Kidney tubule cell (primary cell): ENCODE results near the gene LMLN.
"Not testable (repeated sequence)": the region's sequence is repeated elsewhere in the genome, so short reads cannot be mapped to it uniquely, and the experiment has no call there.

Experiments
- DNase-seq: peaks from one replicate; pipeline ENCODE4 v3.0.0-alpha.2; 2018; ENCODE audit warnings: low spot score

Gene LMLN

DNA sequence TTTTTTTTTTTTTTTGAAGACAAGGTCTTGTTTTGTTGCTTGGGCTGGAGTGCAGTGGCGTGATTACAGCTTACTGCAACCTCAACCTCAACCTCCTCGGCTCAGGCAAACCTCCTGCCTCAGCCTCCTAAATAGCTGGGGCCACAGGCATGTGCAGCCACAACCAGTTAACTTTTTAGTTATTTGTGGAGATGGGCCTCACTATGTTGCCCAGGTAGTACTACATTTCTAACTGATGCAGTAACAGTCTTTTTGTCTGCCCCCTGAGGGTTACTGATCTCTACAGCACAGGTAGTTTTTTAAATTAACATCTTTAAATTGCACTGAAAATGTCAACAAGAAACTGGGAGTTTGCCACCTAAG, 3.4 kb upstream of the LMLN start:
- no peak for DNase-seq

DNA sequence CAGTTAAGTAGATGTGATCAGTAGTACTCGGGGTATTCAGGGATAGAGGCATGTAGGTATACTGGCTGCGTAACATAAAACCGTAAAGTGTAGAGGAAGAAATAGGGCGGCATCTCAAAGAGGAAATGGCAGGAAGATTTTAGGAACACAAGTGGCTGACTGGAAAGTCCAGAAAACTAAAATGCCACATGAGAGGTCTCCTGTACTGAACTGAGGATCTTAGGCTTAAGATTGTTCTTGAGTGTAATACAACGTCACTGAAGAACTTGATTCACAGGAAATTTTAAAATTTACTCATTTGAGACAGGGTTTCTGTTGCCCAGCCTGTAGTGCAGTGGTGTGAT, 2.3 kb upstream of the LMLN start:
- DNase-seq = no peak

DNA sequence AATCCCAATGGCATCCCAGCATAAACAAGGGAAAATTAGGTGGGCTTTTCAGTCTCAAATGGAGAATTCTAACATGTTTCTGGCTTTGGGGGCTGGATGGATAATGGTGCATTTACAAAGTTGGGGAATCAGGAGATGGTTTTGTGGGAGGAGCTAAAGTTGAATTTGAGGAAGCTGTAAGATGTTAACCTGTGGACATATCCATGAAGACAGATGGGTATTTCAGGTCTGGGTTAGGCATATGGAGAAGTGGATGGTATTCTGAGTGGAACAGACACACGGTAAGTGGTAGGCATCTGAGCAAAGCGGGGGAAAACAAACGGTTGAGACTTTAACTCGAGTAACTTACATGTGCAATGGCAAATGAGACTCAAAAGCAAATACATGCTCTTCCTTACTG, 1.7 kb upstream of the LMLN start:
- DNase-seq = no peak

DNA sequence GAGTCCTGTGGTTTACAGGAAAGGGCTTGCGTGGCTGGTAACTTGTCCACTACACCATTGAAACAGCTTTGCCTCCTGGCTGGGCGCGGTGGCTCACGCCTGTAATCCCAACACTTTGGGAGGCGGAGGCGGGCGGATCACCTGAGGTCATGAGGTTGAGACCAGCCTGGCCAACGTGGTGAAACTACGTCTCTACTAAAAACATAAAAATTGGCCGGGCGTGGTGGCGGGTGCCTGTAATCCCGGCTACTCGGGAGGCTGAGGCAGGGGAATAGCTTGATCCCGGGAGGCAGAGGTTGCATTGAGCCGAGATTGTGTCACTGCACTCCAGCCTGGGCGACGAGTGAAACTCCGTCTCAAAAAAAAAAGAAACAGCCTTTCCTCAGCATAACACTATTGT, 1.2 kb upstream of the LMLN start:
- not testable (repeated sequence) for DNase-seq

DNA sequence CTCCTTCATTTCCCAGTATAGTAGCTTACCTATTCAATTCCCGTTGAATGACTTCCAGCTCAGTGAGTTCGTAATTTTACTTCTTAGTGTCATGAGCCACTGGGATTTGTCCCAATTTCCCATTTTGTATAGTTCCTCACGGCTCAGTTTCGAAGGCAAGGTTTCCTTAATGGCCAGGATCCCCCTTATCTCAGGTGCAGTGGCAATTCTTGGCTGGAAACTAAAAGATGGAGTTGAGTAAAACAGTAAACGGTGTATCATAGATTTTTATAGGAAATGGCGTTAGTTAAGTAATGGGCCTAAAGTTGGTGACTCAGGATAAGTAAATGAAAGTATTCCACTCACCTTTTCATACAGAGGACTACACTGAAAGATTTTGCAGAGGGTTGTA, 522 bp upstream of the LMLN start:
- DNase-seq = no peak

DNA sequence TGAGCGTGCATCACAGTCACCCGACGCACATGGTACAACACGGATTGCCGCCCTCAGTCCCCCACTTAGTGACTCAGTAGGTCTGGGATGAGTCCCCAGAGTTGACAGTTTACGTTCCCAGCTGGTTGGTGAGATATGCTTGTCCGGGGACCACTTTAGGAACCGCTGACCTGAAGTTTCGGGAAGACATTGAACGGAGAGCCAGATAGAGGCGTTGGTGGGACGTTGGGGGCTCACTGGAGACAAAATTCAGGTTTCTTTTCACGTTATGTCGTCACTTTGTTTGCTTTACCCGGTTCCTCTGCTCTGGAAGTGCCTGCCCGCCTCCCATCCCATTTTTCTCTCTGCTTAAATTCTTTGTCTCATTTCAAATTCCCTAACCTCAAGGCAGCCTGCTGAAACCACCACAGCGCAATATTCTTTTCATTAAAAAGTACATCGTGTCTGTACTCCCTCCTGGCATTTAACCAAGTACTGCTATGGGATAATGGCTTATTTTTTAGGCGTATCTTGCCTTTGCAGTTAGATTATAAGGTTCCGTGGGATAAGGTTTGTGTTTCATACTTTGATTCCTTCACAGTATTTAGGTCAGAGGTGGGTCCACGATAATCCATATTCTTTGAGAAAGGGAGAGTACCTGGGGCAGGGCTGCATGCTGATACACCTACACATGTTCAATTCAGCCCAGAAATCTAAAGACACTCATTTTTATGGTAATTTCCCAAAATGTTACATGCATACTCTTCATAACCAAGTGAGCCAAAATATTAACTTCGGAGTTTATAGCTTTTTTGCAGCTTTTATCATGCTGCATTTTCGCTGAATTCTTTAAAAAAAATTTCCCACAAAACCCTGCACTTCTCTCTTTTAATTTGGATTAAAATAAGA, 921 bp downstream of the LMLN start:
- DNase-seq = no peak

DNA sequence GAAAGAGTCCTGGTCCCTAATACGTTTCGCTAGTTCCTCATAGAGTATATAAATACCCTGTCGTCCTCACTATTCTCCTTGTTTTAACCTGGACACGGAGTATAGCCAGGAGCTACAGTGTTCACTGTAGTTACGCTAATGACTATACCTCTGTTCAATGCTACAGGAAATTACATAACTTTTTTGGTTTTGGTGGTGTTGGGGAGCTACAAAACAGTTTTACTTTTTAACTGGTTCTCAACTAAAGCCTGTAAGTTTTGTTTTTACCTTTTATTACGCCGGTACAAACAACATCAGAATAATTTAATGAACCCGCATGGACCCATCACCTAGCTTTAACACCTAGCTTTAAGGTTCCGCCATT, 1.5 kb downstream of the LMLN start:
- no peak for DNase-seq

DNA sequence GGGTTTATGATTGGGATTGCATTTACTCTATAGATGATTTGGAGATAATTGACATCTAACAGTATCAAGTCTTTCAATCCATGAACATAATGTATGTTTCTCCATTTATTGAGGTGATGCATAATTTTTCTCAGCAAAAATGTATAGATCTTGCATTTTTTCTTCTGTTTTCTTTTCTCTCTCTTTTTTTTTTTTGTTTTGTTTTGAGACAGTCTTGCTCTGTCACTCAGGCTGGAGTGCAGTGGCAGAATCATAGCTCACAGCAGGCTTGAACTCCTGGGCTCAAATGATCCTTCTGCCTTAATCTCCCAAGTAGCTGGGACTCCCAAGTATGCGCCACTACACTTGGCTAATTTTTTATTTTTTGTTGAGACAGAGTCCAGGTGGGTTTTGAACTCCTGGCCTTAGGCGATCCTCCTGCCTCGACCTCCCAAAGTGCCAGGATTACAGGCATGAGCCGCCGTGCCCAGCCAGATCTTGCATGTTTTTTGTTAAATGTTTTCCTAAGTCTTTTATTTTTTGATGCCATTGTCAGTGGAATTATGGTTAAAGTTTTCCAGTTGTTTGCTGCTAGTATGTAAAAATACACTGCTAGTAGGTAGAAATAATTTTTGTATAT, 3.1 kb downstream of the LMLN start:
- DNase-seq = no peak

DNA sequence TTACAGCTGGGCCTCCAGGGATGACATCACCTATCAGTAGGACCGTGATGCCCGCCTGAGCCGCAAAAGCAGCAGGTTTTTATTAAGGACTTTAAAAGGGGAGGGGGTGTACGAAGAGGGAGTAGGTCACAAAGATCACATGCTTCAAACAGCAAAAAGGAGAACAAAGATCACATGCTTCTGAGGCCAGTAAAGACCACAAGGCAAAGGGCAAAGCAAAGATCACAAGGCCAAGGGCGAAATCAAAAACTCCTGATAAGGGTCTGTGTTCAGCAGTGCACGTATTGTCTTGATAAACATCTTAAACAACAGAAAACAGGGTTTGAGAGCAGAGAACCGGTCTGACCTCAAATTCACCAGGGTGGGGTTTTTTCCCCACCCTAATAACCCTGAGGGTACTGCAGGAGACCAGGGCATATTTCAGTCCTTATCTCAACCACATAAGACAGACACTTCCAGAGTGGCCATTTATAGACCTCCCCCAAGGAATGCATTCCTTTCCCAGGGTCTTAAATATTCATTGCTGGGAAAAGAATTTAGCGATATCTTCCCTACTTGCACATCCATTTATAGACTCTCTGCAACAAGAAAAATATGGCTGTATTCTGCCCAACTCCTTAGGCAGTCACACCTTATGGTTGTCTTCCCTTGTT, 7.4 kb downstream of the LMLN start:
- not testable (repeated sequence) for DNase-seq

DNA sequence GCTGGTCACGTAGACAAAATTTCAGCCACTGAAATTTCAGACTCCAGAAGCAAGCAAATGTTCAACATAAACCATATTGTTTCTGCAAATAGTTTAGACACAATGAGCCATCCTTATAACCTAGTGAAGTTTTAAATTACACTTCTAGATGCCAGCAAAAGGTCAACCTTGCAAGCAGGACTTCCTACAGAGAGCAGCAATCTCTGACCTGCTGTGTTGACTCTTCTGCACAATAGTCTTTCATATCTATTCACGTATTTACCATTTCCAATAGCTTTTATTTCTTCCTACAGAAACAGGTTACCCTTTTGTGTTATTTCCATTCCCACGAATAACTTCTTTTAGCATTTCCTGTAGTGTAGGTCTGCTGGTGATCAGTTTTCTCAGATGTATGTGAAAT, 10.6 kb downstream of the LMLN start:
- DNase-seq = no peak

DNA sequence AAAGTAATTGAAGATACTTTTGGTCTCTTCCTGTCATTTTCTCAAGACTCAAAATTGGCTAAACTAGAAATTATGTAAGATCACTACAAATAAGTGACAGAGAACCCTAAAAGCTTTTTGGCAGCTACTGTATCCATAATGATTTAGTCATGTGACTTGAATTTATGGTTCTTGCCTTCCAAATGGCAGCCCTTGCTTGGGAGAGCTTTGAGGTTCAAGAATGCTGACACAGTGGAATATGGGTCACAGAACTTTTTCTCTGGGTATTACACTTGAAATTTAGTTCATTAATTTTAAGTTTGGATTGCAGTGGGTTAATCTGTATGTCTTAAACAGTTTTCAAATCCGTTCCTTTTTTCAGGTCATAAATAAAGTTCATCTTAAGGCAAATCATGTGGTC, 14.0 kb downstream of the LMLN start:
- no peak for DNase-seq

DNA sequence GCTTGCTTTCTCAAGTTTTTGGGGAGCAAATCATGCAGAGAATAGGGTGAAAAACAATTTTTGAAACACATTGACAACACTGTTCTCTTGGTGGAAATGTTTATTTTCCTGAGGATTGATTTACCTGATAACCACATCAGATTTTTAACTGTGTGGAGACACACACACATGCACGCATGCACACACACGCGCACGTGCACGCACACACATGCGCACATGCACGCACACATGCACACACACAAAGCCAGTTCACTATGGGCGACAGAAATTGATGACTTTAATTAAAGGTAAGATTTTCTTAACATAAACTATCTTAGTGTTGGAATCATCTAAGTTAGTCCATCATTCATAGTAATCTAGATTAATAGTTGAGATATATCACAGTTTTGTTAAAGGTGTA, 15.3 kb downstream of the LMLN start:
- no peak for DNase-seq

DNA sequence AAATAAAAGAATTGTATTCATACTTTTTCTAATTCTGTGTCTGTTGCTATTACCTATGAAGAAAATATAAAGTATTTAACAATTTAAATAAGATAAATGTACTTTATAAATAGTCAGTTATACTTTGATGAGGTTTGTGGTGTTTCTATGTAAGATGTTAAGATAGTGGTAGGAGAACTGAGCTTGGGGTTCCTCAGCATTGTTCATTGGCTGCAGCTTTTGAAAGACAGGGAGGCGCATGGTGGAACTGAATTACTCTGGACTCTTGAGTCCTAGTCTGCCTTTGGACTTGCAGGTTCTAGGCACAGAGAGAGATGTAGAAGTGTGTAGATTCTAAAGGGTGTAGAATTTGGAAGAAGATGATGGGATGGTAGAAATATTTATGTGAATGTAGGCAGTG, 23.1 kb downstream of the LMLN start:
- DNase-seq = no peak

DNA sequence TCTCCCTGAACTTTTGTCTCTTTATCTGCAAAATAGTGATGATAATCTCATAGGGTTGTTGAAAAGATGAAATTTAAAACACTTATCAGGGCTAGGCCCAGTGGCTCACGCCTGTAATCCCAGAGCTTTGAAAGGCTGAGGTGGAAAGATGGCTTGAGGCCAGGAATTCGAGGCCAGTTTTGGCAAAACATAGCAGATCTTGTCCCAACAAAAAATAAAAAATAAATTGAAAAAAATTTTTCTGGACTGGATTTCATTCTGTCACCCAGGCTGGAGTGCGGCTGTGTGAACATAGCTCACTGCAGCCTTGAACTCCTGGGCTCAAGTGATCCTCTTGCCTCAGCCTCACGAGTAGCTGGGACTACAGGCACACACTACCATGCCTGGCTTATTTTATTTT, 29.6 kb downstream of the LMLN start:
- DNase-seq = no peak

DNA sequence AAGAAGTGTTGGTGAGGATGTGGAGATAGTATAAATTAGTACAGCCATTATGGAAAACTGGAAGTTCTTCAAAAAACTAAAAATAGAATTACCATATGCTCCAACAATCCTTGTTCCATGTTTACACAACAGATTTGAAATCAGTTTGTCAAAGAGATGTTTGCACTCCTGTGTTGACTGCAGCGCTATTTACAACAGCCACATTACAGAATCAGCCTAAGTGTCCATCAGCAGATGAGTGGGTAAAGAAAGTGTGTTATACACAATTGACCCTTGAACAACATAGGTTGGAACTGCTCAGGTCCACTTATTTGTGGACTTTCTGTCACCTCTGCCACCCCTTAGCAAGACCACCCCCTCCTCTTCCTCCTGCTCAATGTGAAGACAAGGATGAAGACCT, 34.7 kb downstream of the LMLN start:
- no peak for DNase-seq

DNA sequence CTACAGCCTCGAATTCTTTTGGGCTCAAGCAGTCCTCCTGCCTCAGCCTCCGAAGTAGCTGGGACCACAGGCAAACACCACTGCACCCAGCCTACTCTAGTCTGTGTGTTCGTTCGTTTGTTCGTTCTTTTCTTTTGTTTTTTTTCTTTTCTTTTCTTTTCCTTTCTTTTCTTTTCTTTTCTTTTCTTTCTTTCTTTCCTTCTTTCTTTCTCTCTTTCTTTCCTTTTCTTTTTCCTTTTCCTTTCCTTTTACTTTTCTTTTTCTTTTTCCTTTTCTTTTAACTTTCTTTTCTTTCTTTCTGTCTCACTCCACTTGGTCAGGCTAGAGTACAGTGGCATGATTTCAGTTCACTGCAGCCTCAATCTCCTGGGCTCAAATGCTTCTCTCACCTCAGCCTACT, 36.8 kb downstream of the LMLN start:
- DNase-seq = no peak

DNA sequence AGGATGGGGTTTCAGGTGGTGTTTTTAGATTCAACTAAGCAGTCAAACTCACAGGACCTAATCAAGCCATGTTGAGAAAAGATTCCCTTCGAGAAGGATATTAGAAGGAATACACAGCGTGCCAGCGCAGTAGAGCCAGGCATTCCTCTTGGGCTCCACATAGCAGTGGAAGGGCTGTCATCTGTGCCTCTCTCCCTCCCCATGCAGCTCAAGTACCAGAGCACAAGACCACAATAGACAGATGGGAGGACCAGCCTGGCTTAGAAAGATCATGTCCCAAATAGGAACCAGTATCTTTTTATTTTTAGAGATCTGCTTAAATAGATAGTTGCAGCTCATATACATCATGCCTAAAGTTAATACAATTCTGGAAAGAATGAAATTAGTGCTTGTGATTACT, 37.9 kb downstream of the LMLN start:
- DNase-seq = no peak

DNA sequence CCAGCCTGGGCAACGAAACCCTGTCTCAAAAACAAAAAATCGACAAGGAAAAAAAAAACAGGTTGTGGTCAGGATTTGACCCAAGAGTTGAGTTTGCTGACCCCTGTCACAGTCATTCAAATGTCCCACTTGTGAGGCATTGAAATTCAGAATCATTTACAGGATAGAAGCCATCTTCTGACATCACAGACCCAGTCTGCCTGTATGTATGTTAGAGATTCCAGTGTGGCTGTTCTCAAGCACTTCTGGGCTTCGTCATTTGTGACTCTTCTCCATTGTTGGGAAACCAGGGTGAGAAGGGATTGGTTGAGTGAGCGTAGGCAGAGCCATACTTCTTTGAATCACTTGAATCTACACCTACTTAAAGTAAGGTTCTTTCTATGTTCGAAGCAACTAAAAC, 57.1 kb downstream of the LMLN start:
- DNase-seq = peak; percentile 22

DNA sequence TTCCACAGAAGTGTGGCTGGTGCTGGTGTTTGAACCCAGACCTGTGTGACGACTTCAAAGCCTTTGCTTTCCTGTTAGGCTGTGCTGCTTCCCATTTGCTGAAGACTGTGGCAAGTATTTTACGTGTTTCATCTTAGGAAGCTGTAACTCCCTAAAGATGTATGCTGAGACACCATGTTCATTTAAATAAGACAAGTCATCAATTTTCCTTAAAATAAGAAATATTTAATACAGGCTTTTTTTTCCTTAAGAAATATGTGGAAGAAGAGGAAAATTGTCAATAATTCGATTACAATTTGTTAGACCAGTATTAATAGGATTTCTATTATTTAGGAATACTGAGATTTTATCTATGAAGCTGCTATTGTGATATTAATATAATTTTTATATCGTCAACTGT, 58.4 kb downstream of the LMLN start:
- no peak for DNase-seq

DNA sequence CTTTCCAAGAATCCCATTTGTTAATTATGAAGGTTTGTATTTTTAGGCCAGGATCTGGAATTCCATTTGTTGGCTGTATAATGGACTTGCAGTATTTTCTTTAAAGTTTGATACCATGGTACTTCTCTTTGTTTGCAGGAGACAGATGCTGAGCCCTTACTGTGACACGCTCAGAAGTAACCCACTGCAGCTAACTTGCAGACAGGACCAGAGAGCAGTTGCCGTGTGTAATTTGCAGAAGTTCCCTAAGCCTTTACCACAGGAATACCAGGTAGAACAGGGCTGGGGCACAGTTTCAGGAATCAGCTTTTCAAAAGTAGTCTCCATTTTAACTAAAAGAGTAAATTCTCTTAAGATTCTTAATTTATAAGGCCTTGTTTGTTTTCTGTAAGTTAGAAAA, 59.1 kb downstream of the LMLN start:
- DNase-seq = no peak

DNA sequence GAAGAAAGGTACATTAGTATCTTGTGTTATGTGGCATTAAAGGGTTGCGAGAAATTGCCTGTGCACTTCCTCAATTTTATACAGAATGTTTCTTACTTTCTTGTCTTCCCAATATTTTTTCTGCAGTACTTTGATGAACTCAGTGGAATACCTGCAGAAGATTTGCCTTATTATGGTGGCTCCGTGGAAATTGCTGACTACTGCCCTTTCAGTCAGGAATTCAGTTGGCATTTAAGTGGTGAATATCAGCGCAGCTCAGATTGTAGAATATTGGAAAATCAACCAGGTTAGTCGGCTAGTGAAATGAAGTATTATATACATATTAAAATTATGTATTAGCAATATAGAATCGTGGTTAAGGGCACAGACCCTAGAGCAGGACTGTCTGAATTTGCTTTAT, 61.3 kb downstream of the LMLN start:
- DNase-seq = no peak

DNA sequence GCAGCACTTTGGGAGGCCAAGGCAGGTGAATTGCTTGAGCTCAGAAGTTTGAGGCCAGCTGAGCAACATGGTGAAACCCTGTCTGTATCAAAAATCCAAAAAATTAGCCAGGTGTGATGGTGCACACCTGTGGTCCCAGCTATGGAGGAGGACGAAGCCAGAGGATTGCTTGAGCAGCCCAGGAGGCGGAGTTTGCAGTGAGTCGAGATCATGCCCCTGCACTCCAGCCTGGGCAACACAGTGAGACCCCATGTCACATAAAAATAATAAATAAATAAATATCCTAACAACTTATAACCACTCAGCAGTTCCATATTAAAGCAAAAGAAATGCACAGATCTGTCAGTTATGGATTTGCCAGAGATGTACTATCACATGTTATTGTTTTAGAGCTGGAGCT, 62.6 kb downstream of the LMLN start:
- no peak for DNase-seq

DNA sequence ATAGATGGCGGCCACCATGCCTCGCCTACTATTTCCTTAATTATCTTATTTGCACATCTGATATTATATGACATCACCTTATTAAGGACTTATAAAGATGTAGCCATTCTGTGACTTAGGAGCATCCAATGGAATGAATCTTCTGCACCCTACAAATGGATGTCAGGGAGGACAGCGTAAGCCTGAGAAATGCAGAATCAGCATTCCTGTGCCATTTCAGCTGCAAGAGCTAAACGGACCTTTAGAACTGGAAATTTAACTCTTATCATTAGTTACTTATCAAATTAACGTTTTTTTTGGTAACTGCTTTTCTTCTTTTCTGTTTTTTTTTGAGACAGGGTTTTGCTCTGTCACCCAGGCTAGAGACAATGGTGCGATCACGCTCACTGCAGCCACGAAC, 65.6 kb downstream of the LMLN start:
- no peak for DNase-seq

DNA sequence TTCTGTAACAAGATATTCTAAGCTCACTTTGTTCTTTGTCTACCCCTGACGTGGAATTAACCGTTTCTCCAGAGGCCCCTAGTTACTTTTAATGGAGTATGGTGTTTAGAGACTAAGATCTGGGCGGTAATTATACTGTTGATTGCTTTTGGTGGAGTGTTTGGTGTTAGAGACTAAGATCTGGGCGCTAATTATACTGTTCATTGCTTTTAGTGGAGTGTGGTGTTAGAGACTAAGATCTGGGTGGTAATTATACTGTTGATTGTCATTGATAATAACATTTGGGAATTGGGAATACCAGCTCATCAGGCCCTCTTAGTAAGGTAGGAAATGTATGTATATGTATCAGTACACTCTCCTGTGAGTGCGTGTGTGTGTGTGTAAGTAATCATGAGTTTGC, 66.6 kb downstream of the LMLN start:
- DNase-seq = no peak
